ENCODE results near the gene GAD1. TPM values are rescaled to one million over a fixed set of nuclear protein-coding genes. Genes with fewer than 3 reads are reported as not detected.

The GAD1 gene
- total and polyA plus RNA-seq, 9 donors = 0.22 to 0.77 (median 0.33) TPM; not detected in 1

DNA sequence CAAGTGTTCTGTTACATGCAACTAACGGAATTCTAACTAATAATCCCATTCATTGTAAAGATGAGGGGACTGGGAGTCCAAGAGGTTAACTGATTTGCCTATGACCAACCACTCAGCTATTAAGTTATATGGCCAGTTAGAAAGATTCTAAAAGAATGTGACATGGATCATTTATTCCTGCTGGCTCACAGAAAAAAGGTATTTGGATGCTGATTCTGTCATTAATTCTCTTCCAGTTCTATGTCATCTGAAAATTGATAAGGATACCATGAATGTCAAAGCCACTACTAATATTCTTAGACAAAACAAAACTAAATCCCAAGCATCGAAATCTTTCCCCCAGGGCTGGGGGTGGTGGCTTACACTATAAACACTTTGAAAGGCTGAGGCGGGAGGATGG, 71.2 kb downstream of the GAD1 start:
- Histone ChIP-seq H3K4me1 (ENCODE audit: insufficient read depth) (no peaks in the 10 kb centered on the region), H3K9me3 (no peaks in the 10 kb centered on the region), H3K27ac (no peak overlapping the region), H3K4me3 (no peak overlapping the region), H3K27me3 (no peaks in the 10 kb centered on the region), H3K36me3 (no peaks in the 10 kb centered on the region)
- intact Hi-C loops (cut with DNase I) = no loop called here
- WGBS, 3 donors = 51 to 76% (median 68%) methylated on average over 3 of the region's 3 CpGs
- DNase-seq = no peak
- TF ChIP-seq EP300 (IDR thresholded peaks at IDR 0.05) (no peak), POLR2A (IDR thresholded peaks at IDR 0.05) (no peak)
- TF ChIP-seq, protein P1, sequence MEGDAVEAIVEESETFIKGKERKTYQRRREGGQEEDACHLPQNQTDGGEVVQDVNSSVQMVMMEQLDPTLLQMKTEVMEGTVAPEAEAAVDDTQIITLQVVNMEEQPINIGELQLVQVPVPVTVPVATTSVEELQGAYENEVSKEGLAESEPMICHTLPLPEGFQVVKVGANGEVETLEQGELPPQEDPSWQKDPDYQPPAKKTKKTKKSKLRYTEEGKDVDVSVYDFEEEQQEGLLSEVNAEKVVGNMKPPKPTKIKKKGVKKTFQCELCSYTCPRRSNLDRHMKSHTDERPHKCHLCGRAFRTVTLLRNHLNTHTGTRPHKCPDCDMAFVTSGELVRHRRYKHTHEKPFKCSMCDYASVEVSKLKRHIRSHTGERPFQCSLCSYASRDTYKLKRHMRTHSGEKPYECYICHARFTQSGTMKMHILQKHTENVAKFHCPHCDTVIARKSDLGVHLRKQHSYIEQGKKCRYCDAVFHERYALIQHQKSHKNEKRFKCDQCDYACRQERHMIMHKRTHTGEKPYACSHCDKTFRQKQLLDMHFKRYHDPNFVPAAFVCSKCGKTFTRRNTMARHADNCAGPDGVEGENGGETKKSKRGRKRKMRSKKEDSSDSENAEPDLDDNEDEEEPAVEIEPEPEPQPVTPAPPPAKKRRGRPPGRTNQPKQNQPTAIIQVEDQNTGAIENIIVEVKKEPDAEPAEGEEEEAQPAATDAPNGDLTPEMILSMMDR (IDR thresholded peaks at IDR 0.05) = no peak

DNA sequence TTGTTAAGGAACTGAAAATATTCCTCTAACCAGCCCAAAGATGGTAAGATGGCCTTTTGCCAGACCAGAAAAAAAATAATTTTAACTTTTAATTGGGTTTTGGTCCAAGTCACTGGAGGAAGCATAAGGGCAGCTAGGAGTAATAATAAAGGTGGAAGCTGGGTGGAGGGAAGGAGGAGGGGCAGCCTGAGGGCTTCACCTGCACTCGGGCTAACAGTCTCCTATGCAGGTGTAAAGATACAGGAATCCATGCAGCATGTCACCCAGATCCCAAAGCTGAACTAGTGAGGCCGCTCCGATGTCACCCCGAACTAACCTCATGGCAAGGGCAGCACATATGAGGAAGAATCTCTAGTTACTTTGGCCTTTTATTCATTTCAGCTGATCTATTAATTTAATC, 75.2 kb downstream of the GAD1 start:
- DNase-seq = no peak

DNA sequence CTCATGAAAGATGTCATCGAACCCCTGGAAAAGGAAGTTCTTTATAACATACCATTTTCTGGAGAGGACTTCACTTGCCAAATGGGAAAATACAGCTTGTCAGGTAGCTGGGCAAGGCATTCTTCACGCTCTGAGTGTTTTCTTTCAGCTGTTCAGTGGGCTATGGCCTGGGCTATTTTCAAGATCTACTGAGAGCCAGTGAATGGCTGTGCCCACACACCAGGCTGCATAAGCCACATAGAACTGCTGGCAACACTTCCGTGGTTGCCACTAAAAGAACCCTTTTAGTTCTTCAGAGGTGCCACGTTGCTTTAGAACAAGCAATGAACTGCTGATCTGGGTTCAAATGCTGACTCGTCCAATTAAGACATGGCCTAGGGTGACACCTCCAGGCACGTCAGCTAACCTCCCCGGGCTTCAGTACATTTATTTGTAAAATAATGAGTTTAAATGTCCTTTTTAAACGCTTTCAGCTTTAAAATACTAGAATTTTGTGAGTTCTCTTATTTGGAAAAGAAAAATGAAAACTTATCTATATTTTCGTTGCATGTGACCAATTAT, 75.8 kb downstream of the GAD1 start:
- H3K27ac ChIP-seq = no peak overlapping the region
- no peaks in the 10 kb centered on the region for H3K36me3 ChIP-seq
- H3K27me3 ChIP-seq = no peaks in the 10 kb centered on the region
- 90 to 94% (median 92%) methylated on average over 9 of the region's 9 CpGs for WGBS, 3 donors
- intact Hi-C loops (cut with DNase I) = no loop called here
- no peaks in the 10 kb centered on the region for H3K9me3 ChIP-seq
- H3K4me1 ChIP-seq (ENCODE audit: insufficient read depth) = no peaks in the 10 kb centered on the region
- no peak overlapping the region for H3K4me3 ChIP-seq
- TF ChIP-seq EP300 (IDR thresholded peaks at IDR 0.05) = no peak
- TF ChIP-seq, protein P1 (IDR thresholded peaks at IDR 0.05) = no peak
- TF ChIP-seq POLR2A (IDR thresholded peaks at IDR 0.05) = no peak
- no peak for DNase-seq

More for the DNA sequence above, 75.2 kb downstream of the GAD1 start:
- TF ChIP-seq, protein P1 (IDR thresholded peaks at IDR 0.05) = no peak
- TF ChIP-seq POLR2A (IDR thresholded peaks at IDR 0.05) (no peak), EP300 (IDR thresholded peaks at IDR 0.05) (no peak)
- Histone ChIP-seq H3K27me3 (no peaks in the 10 kb centered on the region), H3K9me3 (no peaks in the 10 kb centered on the region), H3K4me1 (ENCODE audit: insufficient read depth) (no peaks in the 10 kb centered on the region), H3K27ac (no peak overlapping the region), H3K36me3 (no peaks in the 10 kb centered on the region), H3K4me3 (no peak overlapping the region)
- intact Hi-C loops (cut with DNase I) = no loop called here
- 86 to 94% (median 91%) methylated on average over 4 of the region's 4 CpGs for WGBS, 3 donors

DNA sequence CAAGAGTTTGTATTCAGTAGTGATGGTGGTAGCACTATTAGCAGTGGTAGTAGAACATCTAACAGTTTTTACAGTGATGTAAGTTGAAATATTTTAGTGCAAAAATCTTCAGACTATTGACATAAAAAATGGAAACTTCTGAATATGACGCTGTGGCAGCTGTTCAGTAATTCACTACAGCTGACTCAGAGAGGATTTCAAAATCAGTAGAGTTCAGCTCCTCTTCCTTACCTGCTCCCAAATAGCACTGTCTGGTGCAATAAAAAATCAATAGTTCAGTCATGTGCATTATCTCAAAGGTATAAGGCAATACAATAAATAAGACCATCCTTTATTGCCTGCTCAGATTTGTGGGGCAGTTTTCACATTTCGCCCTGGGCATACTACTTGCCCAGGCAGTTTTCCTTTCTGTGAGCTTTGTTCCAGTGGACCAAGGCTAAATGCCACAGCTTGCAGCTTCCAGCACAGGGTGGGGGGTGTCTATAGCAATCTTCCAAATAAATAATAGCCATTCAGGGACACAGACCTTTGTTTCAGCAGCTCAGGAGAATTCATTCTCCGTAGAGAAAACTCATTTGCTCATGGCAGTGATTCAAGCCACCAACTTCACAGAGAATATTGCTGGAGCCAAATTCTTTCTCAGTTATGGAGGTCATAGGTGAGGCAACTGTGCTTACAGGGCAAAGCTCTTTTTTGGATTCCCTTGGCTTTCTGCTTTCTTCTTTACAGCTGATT, 78.5 kb downstream of the GAD1 start:
- Histone ChIP-seq H3K27ac (no peak overlapping the region), H3K36me3 (no peaks in the 10 kb centered on the region), H3K4me3 (no peak overlapping the region), H3K27me3 (no peaks in the 10 kb centered on the region), H3K9me3 (no peaks in the 10 kb centered on the region), H3K4me1 (ENCODE audit: insufficient read depth) (no peaks in the 10 kb centered on the region)
- 37 to 44% (median 38%) methylated on average over 3 of the region's 3 CpGs for WGBS, 3 donors
- DNase-seq = no peak
- intact Hi-C loops (cut with DNase I) = no loop called here
- no peak for TF ChIP-seq POLR2A (IDR thresholded peaks at IDR 0.05)
- no peak for TF ChIP-seq EP300 (IDR thresholded peaks at IDR 0.05)
- TF ChIP-seq, protein P1 (IDR thresholded peaks at IDR 0.05) = no peak
